ENCODE results near the gene SETMAR. TPM values are rescaled to one million over a fixed set of nuclear protein-coding genes. Genes with fewer than 3 reads are reported as not detected.
A peak's percentile ranks its signal among the peaks of the same experiment; 100 is the strongest.

SETMAR gene
- total RNA-seq, 1 donor from 2014 or later, result 14.6 TPM

DNA sequence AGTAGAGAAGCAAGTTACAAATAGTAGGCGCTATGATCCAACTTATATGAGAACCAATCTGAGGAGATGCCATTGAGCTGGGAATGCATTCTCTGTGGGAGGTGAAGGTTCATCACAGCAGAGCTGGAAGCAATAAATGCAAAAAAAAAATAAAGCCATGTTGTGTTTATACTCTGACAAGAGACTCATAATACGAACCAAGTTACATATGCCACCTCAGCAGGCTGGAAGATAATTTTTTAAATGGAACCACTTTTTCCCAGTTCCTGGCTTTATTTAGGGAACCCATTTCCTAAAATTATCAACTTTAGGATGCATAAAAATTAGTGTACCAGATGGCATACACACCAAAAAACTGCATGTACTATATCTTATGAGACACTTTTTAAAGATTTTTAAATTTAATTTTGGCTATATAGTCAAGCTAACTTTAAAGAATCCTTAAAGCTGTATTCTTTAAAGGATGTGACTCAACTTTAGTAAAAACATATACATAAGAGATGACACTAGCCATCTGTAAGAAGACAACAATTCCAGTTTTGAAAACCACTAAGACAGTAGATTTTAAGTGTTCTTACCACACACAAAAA lies 23.6 kb upstream of the SETMAR start:
- no peak overlapping the region for H3K27ac Mint-ChIP-seq (ENCODE audit: unreplicated experiment)
- H3K36me3 Mint-ChIP-seq (ENCODE audit: unreplicated experiment), result no peaks in the 10 kb centered on the region
- TF ChIP-seq, protein P1, sequence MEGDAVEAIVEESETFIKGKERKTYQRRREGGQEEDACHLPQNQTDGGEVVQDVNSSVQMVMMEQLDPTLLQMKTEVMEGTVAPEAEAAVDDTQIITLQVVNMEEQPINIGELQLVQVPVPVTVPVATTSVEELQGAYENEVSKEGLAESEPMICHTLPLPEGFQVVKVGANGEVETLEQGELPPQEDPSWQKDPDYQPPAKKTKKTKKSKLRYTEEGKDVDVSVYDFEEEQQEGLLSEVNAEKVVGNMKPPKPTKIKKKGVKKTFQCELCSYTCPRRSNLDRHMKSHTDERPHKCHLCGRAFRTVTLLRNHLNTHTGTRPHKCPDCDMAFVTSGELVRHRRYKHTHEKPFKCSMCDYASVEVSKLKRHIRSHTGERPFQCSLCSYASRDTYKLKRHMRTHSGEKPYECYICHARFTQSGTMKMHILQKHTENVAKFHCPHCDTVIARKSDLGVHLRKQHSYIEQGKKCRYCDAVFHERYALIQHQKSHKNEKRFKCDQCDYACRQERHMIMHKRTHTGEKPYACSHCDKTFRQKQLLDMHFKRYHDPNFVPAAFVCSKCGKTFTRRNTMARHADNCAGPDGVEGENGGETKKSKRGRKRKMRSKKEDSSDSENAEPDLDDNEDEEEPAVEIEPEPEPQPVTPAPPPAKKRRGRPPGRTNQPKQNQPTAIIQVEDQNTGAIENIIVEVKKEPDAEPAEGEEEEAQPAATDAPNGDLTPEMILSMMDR (IDR thresholded peaks at IDR 0.05), result no peak
- H3K4me1 Mint-ChIP-seq (ENCODE audit: unreplicated experiment), result no peaks in the 10 kb centered on the region
- no peak overlapping the region for H3K4me3 Mint-ChIP-seq (ENCODE audit: unreplicated experiment)
- H3K9me3 Mint-ChIP-seq (ENCODE audit: unreplicated experiment), result no peaks in the 10 kb centered on the region
- H3K27me3 Mint-ChIP-seq (ENCODE audit: unreplicated experiment), result peaks cover 35% of the 10 kb centered on the region
- DNase-seq (ENCODE audit: extremely low spot score, unreplicated experiment), result no peak

DNA sequence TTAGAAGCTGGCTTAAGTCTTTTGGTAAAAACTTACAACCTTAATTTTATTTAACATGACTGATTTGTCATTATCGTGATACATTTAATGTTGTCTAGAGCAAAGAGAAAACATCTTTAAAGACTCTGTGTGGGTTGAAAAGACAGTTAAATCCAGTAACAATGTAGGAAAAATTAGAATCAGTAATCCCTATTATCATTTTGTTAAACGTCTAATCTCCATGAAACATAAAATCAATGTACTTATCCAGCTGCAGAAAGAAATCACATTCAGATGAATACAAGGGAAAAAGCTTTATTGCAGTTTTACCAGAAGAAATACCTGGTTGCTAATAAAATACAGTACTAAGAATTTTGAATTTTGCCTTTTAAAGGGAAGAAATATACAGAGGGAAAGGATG lies 21.2 kb upstream of the SETMAR start:
- H3K36me3 Mint-ChIP-seq (ENCODE audit: unreplicated experiment), result no peaks in the 10 kb centered on the region
- peaks cover 25% of the 10 kb centered on the region for H3K27me3 Mint-ChIP-seq (ENCODE audit: unreplicated experiment)
- H3K4me3 Mint-ChIP-seq (ENCODE audit: unreplicated experiment), result no peak overlapping the region
- TF ChIP-seq, protein P1 (IDR thresholded peaks at IDR 0.05), result no peak
- DNase-seq (ENCODE audit: extremely low spot score, unreplicated experiment), result no peak
- H3K4me1 Mint-ChIP-seq (ENCODE audit: unreplicated experiment), result no peaks in the 10 kb centered on the region
- no peak overlapping the region for H3K27ac Mint-ChIP-seq (ENCODE audit: unreplicated experiment)
- H3K9me3 Mint-ChIP-seq (ENCODE audit: unreplicated experiment), result no peaks in the 10 kb centered on the region

DNA sequence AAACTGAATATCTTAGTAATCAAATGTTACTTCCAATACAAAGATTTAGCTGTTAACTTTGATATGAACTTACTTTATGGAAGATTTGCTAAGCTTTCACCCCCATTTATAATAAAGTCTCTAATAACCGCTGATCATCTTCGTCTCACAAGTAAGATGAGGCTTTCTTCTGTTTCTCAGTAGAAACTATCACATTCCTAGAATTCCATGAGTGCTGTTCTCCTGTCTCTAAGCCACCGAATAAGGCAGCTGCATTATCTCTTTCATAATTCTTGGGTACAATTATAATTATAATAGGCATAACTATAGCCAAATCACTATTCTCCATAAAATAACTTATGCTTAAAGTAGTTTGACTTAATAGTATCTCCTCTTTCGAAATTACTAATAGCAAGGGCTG lies 18.3 kb upstream of the SETMAR start:
- no peak for DNase-seq (ENCODE audit: extremely low spot score, unreplicated experiment)
- Mint-ChIP-seq H3K27ac (ENCODE audit: unreplicated experiment) (no peak overlapping the region), H3K4me3 (ENCODE audit: unreplicated experiment) (no peak overlapping the region), H3K36me3 (ENCODE audit: unreplicated experiment) (no peaks in the 10 kb centered on the region), H3K9me3 (ENCODE audit: unreplicated experiment) (no peaks in the 10 kb centered on the region), H3K27me3 (ENCODE audit: unreplicated experiment) (peaks cover 43% of the 10 kb centered on the region), H3K4me1 (ENCODE audit: unreplicated experiment) (no peaks in the 10 kb centered on the region)
- TF ChIP-seq, protein P1 (IDR thresholded peaks at IDR 0.05), result no peak

DNA sequence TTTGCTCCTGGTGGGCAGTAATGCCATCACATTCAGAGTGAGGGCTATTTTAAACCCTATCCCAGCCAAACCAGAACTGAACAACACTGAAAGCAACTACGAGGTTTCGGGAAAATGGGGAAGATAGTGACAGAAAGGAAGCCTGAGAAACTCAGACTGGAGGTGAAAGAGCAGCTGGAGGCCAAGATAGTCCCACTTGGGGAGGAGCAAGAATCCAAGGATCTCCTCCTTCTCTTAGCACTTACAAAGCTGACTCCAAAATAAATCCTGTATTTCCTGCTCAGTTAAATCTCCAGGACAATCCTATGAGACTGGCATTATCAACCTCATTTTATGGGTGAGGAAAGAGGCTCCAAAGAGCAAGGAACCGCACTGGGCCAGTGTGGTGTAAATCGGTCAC lies 14.1 kb upstream of the SETMAR start:
- Mint-ChIP-seq H3K4me3 (ENCODE audit: unreplicated experiment) (no peak overlapping the region), H3K27me3 (ENCODE audit: unreplicated experiment) (peaks cover 41% of the 10 kb centered on the region), H3K4me1 (ENCODE audit: unreplicated experiment) (no peaks in the 10 kb centered on the region), H3K9me3 (ENCODE audit: unreplicated experiment) (no peaks in the 10 kb centered on the region), H3K36me3 (ENCODE audit: unreplicated experiment) (no peaks in the 10 kb centered on the region), H3K27ac (ENCODE audit: unreplicated experiment) (no peak overlapping the region)
- no peak for DNase-seq (ENCODE audit: extremely low spot score, unreplicated experiment)
- TF ChIP-seq, protein P1 (IDR thresholded peaks at IDR 0.05), result no peak

DNA sequence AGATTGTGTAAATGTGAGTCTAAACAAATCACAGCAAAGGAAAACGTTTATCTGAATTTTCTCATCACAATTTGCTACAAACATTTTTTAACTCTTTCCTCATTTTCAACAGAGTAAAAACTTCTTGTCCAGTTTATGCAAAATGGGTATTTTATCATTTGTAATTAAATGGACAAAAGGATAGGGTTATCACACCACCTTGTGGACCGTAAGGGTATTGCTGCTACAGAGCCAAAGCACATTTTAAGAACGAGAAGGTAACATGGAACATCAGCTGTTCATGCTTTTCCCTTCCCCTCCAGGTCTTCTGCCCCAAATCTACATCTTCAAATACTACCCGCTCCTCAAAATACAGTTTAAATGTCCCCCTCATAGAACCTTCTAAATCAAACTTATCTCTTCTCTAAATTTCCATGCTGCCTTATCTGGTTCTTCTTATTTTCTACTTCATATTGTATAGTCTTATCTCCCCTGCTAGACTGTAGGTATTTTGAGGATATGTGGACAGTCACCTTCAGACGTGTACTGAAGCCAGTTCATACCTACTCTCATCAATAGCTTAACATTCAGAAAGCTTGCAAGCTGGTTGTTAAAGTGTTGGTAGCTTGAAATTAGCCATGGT lies 12.8 kb upstream of the SETMAR start:
- Mint-ChIP-seq H3K9me3 (ENCODE audit: unreplicated experiment) (no peaks in the 10 kb centered on the region), H3K4me1 (ENCODE audit: unreplicated experiment) (no peaks in the 10 kb centered on the region), H3K36me3 (ENCODE audit: unreplicated experiment) (no peaks in the 10 kb centered on the region), H3K4me3 (ENCODE audit: unreplicated experiment) (no peak overlapping the region), H3K27me3 (ENCODE audit: unreplicated experiment) (peaks cover 44% of the 10 kb centered on the region), H3K27ac (ENCODE audit: unreplicated experiment) (no peak overlapping the region)
- TF ChIP-seq, protein P1 (IDR thresholded peaks at IDR 0.05), result peak; percentile 88
- DNase-seq (ENCODE audit: extremely low spot score, unreplicated experiment), result no peak
